CD4-positive, alpha-beta T cell (primary cell): ENCODE results near the gene SYT17. TPM values are rescaled to one million over a fixed set of nuclear protein-coding genes. Genes with fewer than 3 reads are reported as not detected.

Source experiments
- ATAC-seq: fragments of 200-7000 bp; cut with Tn5 transposase; one replicate; pipeline ENCODE4 v1.10.0; 2022; ENCODE audit warnings: mild to moderate bottlenecking; ENCODE audit not compliant: poor library complexity
- CTCF ChIA-PET: fragments of 350-600 bp; sonication (Branson Sonifier 250); formaldehyde crosslinking; loops from one replicate; lab custom pipeline; 2021; ENCODE audit warnings: antibody characterized with exemption, inconsistent platforms; lab: Charles Lee
- POLR2A ChIA-PET: fragments of 350-600 bp; sonication (Branson Sonifier 250); formaldehyde crosslinking; loops from one replicate; lab custom pipeline; 2021; ENCODE audit warnings: antibody characterized with exemption, inconsistent platforms; lab: Charles Lee
- DNase-seq, 14 experiments: peaks; one replicate each; pipeline ENCODE4 v3.0.0-alpha.2; 2013 to 2020; ENCODE audit warnings: mixed read lengths in 2 of 14
- H3K27ac ChIP-seq, 2 donors: one replicate each; pipeline versions ENCODE4 v1.5.1 to v1.7.0; 2013; ENCODE audit warnings: low read length in 2 of 2, low read depth in 1 of 2, mild to moderate bottlenecking in 1 of 2
- H3K27me3 ChIP-seq, 2 experiments: 1 replicate in 1 of 2; 2 replicates in 1 of 2; pipeline versions ENCODE4 v1.6.1 to v1.7.0; 2013; ENCODE audit warnings: low read length in 2 of 2, control low read depth in 1 of 2, mild to moderate bottlenecking in 1 of 2, moderate library complexity in 1 of 2; ENCODE audit not compliant: insufficient read depth in 2 of 2, control insufficient read depth in 1 of 2
- H3K36me3 ChIP-seq: one replicate; pipeline ENCODE4 v1.6.1; 2013; ENCODE audit warnings: low read length, control low read depth; ENCODE audit not compliant: insufficient read depth
- H3K4me1 ChIP-seq: one replicate; pipeline ENCODE4 v1.6.1; 2013; ENCODE audit warnings: low read length, control low read depth; ENCODE audit not compliant: insufficient read depth
- H3K4me3 ChIP-seq: one replicate; pipeline ENCODE4 v1.5.1; 2013; ENCODE audit warnings: mild to moderate bottlenecking, low read length, moderate library complexity
- H3K9me3 ChIP-seq, 2 experiments: 1 replicate in 1 of 2; 2 replicates in 1 of 2; pipeline versions ENCODE4 v1.6.1 to v1.7.0; 2013; ENCODE audit warnings: low read length in 2 of 2, mild to moderate bottlenecking in 2 of 2, control low read depth in 1 of 2, moderate library complexity in 1 of 2; ENCODE audit not compliant: control insufficient read depth in 1 of 2, insufficient read depth in 1 of 2
- H3K27ac Mint-ChIP-seq: one replicate; pipeline ENCODE4 v1.8.0; 2020; ENCODE audit warnings: mixed read lengths
- H3K27me3 Mint-ChIP-seq: one replicate; pipeline ENCODE4 v1.8.0; 2021; ENCODE audit warnings: mixed read lengths
- H3K36me3 Mint-ChIP-seq: one replicate; pipeline ENCODE4 v1.8.0; 2021; ENCODE audit warnings: low read depth, mixed read lengths
- H3K4me1 Mint-ChIP-seq: one replicate; pipeline ENCODE4 v1.8.0; 2021; ENCODE audit warnings: low read depth, mixed read lengths
- H3K4me3 Mint-ChIP-seq: one replicate; pipeline ENCODE4 v1.8.0; 2020; ENCODE audit warnings: mild to moderate bottlenecking, mixed read lengths
- H3K9me3 Mint-ChIP-seq: one replicate; pipeline ENCODE4 v1.8.0; 2020; ENCODE audit warnings: mixed read lengths
- intact Hi-C, 2 experiments: fragments of 100-400 bp; cut with DNase I in 1 of 2; cut with micrococcal nuclease in 1 of 2; formaldehyde crosslinking; loops; one replicate each; pipeline versions ENCODE4 v1.15.1 to v1.9.0; 2023 to 2025; cut with DNase I, micrococcal nuclease
- total RNA-seq, 174 experiments: library from RNA in 2 of 174; stranded (reverse) in 2 of 174; gene quantifications; one replicate each; pipeline ENCODE4 v1.2.3 and lab custom pipeline; 2021 to 2026
- TF ChIP-seq, protein P1 (sequence below): fragments of 200-600 bp; IDR thresholded peaks from one replicate; pipeline ENCODE4 v1.8.0; 2022; ENCODE audit warnings: antibody characterized with exemption, mild to moderate bottlenecking

The SYT17 gene
- total RNA-seq, 2 experiments from 2014 or later: not detected

DNA sequence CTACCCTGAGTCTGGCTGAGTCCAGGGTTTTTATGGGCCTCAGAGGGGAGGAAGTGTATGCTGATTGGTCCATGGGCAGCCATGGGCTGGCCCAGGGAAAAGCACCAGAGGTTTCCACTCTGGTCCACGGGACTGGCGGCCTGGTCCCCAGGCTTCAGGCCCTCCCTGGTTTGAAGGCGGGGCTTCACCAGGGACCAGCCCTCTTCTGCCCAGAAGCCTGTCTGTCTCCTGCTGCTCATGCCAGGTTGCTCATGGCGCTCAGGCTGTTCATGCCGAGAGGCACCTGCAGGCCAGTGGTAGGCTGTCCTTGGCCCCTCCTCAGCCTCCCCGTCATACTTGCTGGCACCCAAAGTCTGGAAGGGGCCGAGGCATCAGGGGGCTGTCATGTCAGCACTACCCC lies 72.5 kb downstream of the SYT17 start:
- Histone ChIP-seq H3K27me3 (no peaks in the 10 kb centered on the region), H3K36me3 (no peaks in the 10 kb centered on the region), H3K4me3 (no peak overlapping the region), H3K27ac (no peak overlapping the region), H3K4me1 (no peaks in the 10 kb centered on the region), H3K9me3 (peaks cover 9 to 41% of the 10 kb centered on the region in 2 experiments)
- intact Hi-C loops: no loop called here
- ATAC-seq: no peak
- Mint-ChIP-seq H3K9me3 (peaks cover 13% of the 10 kb centered on the region), H3K4me3 (no peak overlapping the region), H3K36me3 (no peaks in the 10 kb centered on the region), H3K27ac (no peak overlapping the region), H3K27me3 (no peaks in the 10 kb centered on the region), H3K4me1 (no peaks in the 10 kb centered on the region)
- ChIA-PET POLR2A (no interaction called here), CTCF (no interaction called here)
- DNase-seq: no peak
- TF ChIP-seq, protein P1, sequence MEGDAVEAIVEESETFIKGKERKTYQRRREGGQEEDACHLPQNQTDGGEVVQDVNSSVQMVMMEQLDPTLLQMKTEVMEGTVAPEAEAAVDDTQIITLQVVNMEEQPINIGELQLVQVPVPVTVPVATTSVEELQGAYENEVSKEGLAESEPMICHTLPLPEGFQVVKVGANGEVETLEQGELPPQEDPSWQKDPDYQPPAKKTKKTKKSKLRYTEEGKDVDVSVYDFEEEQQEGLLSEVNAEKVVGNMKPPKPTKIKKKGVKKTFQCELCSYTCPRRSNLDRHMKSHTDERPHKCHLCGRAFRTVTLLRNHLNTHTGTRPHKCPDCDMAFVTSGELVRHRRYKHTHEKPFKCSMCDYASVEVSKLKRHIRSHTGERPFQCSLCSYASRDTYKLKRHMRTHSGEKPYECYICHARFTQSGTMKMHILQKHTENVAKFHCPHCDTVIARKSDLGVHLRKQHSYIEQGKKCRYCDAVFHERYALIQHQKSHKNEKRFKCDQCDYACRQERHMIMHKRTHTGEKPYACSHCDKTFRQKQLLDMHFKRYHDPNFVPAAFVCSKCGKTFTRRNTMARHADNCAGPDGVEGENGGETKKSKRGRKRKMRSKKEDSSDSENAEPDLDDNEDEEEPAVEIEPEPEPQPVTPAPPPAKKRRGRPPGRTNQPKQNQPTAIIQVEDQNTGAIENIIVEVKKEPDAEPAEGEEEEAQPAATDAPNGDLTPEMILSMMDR: no peak

DNA sequence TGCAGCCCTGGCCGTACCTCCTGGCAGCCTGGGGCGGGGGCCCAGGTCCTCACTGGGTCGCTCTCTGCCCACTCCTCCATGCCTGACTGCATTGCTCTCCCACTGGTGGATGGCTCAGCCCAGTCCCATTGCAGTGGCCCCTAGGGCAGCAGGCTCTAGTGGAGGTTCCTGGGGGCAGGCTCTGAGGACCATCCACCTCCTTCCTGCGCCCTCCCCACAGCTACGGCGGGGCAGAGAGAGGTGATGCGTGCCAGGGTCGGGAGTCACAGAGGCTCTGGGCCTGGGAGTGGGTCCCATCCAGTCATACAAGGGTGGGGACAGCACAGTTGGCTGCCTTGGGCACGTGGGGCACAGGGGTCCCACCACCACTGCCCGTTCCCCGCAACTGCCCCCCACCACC lies 73.5 kb downstream of the SYT17 start:
- intact Hi-C loops: no loop called here
- TF ChIP-seq, protein P1: no peak
- CTCF ChIA-PET: no interaction called here
- no peak overlapping the region for H3K4me3 ChIP-seq
- Mint-ChIP-seq H3K27me3 (no peaks in the 10 kb centered on the region), H3K36me3 (no peaks in the 10 kb centered on the region), H3K4me3 (no peak overlapping the region), H3K27ac (no peak overlapping the region), H3K4me1 (no peaks in the 10 kb centered on the region), H3K9me3 (peaks cover 9% of the 10 kb centered on the region)
- no peaks in the 10 kb centered on the region for H3K27me3 ChIP-seq
- peaks cover 0 to 41% of the 10 kb centered on the region in 2 experiments for H3K9me3 ChIP-seq
- ATAC-seq: no peak
- no peaks in the 10 kb centered on the region for H3K36me3 ChIP-seq
- POLR2A ChIA-PET: no interaction called here
- no peak for DNase-seq
- H3K4me1 ChIP-seq: no peaks in the 10 kb centered on the region
- H3K27ac ChIP-seq: no peak overlapping the region

DNA sequence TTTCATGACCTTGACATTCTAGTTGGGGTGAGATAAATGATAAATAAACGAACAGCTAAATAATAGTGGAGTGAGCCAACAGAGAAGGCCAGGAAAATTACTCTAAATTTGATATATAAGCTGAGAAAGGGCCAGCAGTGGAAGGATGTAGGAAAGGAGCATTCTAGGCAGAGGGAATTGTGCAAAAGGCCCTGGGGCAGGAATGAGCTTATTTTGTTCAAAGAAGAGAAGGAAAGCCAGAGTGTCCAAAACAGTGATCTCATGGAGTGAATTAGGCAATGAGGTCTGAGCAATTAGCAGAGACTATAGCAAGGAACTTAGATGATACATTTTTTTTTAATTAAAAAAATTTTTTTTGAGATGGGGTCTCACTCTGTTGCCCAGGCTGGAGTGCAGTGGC lies 74.1 kb downstream of the SYT17 start:
- peaks cover 0 to 41% of the 10 kb centered on the region in 2 experiments for H3K9me3 ChIP-seq
- H3K4me3 ChIP-seq: no peak overlapping the region
- H3K9me3 Mint-ChIP-seq: peaks cover 9% of the 10 kb centered on the region
- no peaks in the 10 kb centered on the region for H3K4me1 Mint-ChIP-seq
- DNase-seq: no peak
- TF ChIP-seq, protein P1: no peak
- no peak overlapping the region for H3K4me3 Mint-ChIP-seq
- no peaks in the 10 kb centered on the region for H3K27me3 ChIP-seq
- H3K4me1 ChIP-seq: no peaks in the 10 kb centered on the region
- ATAC-seq: no peak
- POLR2A ChIA-PET: no interaction called here
- H3K27ac Mint-ChIP-seq: no peak overlapping the region
- intact Hi-C loops: no loop called here
- H3K36me3 ChIP-seq: no peaks in the 10 kb centered on the region
- no peak overlapping the region for H3K27ac ChIP-seq
- H3K36me3 Mint-ChIP-seq: no peaks in the 10 kb centered on the region
- H3K27me3 Mint-ChIP-seq: no peaks in the 10 kb centered on the region
- CTCF ChIA-PET: no interaction called here
